ENCODE data around the gene FBXO33.

DNA sequence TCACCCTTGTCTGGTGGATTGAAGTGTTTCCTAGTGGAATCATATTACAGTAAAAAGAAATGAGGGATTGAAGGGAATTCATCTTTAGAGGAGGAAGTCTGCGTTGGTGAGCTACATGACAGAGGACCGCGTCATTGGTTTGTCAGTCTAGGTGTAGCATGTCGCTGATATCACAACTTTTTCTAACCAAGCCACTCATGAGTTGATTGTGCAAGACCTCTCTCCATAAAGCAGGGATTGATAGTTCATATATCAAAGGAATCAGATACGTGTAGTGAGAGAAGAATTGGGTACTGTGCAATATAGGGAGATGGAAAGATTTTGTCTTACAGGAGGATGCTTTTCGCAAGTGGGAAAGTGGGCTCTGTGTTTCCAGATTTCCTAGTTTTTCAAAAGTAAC lies 3.0 kb upstream of the FBXO33 start:
- TF ChIP-seq USF2 (IDR thresholded peaks at IDR 0.05; ENCODE audit: low read length) (no peak), RXRA (IDR thresholded peaks at IDR 0.05; ENCODE audit: insufficient read depth, low read depth, low read length) (no peak), POLR2A (IDR thresholded peaks at IDR 0.05; ENCODE audit: control extremely low read depth in 1 of 2, low read depth in 2 of 2, low read length in 2 of 2) (no peak), RFX5 (IDR thresholded peaks at IDR 0.05; ENCODE audit: borderline replicate concordance, low read depth, low read length) (no peak), EP300 (IDR thresholded peaks at IDR 0.05; ENCODE audit: borderline replicate concordance in 1 of 2, low read depth in 2 of 2, low read length in 2 of 2) (no peak), YY1 (IDR thresholded peaks at IDR 0.05; ENCODE audit: low read depth, low read length) (no peak), SIRT6 (IDR thresholded peaks at IDR 0.05; ENCODE audit: low read length) (no peak), SP1 (IDR thresholded peaks at IDR 0.05; ENCODE audit: low read depth, low read length) (no peak), CTCF (IDR thresholded peaks at IDR 0.05; ENCODE audit: control extremely low read depth in 1 of 3, insufficient read depth in 1 of 3, low read depth in 1 of 3, low read length in 3 of 3) (no peak), POLR2AphosphoS5 (IDR thresholded peaks at IDR 0.05; ENCODE audit: low read depth, low read length) (no peak)

Measured in H1 (cell line).